Vagina (tissue), 2 donors: ENCODE data around the gene PBX2.

ENCODE experiments used
- CTCF ChIP-seq, 3 experiments: fragments of 450-650 bp in 2 of 3; fragments of 200-600 bp in 1 of 3; sonication (generic) in 1 of 3; IDR thresholded peaks; one replicate each; pipeline ENCODE4 v1.5.1; 2017 to 2019; ENCODE audit warnings: antibody characterized with exemption in 3 of 3, mild to moderate bottlenecking in 2 of 3, moderate library complexity in 2 of 3
- POLR2A ChIP-seq, 2 donors: fragments of 450-650 bp; IDR thresholded peaks; one replicate each; pipeline ENCODE4 v1.6.1; 2017; ENCODE audit warnings: antibody characterized with exemption in 2 of 2, mild to moderate bottlenecking in 2 of 2, moderate library complexity in 2 of 2

DNA sequence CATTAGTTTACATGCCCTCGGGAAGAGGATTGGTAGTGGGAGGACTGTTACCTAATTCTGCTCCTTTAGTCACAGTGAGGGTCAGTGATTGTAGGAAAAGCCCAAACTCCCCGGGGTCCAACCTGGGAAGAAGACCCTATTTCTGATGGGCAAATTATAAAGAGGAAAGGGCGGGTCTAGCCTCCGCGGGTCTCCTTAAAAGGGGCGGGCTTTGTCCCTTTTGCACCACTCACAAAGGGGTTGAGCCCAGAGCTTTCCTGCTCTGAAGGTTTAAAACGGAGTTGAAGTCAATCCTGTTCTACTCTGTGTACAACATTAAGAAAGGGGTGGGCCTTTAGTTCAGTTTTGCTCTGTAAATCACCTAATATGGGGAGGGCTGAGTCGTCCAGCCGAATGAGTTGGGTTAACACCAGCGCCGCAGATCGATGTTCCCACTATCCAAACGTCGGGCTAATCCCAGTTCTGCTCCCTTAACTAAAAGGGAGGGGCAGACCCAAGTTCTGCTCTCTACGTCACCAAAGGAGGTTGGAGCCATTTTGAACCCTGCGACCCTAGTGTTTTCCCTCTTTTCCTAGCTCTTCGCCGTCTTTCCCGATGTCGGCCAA, 12.7 kb downstream of the PBX2 start:
- TF ChIP-seq CTCF (IDR thresholded peaks at IDR 0.05) (no peak), POLR2A (IDR thresholded peaks at IDR 0.05) (peak in 1 of 2 donors; percentile 41)
